NCI-H146 treated with DMSO at 0.1 percent for 48 hours (cell line): Measurements from ENCODE around the gene IER2.
"Not testable (repeated sequence)": the region's sequence is repeated elsewhere in the genome, so short reads cannot be mapped to it uniquely, and the experiment has no call there.

ENCODE experiments used
- DNase-seq: peaks from one replicate; lab custom pipeline; 2025; ENCODE audit not compliant: unreplicated experiment; lab: John Stamatoyannopoulos, UW

The IER2 gene

DNA sequence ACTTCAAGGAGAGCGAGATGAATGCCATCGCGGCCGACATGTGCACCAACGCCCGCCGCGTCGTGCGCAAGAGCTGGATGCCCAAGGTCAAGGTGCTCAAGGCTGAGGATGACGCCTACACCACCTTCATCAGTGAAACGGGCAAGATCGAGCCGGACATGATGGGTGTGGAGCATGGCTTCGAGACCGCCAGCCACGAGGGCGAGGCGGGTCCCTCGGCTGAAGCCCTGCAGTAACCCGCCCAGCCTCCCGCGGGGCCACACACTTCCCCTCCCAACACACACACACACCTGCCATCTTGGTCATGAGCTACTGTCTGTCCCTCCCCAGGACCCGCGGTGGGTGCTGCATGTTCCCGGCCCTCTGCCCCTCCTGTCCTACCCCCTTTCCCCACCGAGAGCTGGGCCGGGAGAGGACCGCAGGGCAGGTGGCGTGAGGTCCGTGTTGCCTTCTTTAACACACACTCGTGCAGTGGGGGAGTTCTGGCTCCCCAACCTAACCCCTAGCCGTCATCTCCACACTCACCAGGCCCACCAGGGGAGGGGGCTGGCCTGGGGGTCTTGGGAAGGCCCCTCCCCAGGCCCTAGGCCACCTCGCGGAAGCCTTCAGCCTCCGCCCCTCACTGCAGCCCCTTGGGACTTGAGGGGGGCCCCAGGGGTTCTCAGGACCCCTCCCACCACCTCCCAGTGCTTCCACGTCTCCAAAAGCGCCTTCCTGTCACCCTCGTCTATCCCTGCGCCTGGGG is 11.9 kb upstream of the IER2 start:
- DNase-seq = no peak

DNA sequence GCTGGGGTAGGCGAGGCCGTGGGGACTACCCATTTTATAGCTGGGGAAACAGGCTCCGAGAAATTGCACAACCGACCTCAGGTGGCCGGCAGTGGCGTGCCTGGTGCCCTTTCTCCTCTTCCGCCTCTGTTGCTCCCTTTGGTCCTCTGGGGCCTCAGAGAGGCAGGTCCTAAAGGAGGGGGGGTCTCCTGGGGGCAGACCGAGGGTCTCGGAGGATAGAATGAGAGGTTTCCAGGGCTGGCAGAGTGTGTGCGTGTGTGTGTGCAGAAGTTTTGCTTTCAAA is 11.4 kb upstream of the IER2 start:
- no peak for DNase-seq

DNA sequence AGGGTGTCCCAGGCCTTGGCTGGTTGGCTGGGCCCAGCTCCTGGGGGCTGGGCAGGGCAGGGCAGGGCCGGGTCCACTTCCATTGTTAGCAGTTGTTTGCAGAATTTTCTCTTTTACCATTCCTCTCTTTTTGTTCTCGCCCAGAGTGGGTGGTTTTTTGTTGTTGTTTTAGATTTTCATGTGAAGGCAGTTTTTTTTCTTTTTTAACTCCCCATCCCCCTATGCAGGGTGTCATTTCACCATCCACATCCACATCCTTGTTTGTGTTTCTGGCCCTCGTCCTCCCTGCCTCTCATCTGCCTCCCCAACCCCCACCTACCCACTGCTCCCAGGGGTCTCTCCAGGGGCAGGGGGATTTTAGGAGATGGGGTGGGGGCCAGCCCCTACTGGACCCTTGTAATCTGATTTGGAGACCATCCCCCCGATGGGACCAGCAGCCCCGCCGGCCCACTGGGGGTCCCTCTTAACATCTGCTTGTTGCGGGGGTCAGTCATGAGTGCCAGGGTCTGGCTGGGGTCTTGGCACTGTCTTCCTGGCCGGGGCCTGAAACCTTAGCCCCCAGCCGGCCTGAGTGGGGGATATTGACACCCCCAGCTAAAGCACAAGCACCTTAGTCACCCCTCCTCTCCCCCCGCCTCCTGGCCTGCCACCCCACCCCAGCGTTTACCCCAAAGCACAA is 10.4 kb upstream of the IER2 start:
- no peak for DNase-seq

DNA sequence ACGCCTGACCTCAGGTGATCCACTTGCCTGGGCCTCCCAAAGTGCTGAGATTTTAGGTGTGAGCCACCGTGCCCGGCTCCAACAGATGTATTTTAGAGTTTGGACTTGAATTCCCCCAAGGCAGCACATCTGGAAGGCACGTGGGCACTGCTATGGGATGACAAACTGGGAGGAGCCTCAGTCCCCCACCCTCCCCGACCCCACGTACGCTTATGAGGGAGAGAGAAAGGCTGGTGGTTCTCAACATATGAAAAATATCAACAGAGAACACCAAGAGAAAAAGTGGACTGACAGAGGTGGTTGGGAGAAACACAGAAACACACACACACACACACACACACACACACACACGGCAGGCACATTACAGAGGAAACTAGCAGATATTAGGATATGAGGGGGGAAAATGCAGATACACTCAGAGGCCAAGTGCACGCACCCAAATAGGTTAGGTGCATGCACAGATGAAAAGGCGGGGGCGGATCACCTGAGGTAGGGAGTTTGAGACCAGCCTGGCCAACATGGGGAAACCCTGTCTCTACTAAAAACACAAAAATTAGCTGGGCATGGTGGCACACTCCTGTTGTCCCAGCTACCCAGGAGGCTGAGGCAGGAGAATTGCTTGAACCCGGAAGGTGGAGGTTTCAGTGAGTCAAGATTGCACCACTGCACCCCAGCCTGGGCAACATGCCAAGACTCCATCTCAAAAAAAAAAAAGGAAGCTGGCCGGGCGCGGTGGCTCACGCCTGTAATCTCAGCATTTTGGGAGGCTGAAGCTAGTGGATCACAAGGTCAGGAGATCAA is 3.2 kb upstream of the IER2 start:
- DNase-seq = no peak

DNA sequence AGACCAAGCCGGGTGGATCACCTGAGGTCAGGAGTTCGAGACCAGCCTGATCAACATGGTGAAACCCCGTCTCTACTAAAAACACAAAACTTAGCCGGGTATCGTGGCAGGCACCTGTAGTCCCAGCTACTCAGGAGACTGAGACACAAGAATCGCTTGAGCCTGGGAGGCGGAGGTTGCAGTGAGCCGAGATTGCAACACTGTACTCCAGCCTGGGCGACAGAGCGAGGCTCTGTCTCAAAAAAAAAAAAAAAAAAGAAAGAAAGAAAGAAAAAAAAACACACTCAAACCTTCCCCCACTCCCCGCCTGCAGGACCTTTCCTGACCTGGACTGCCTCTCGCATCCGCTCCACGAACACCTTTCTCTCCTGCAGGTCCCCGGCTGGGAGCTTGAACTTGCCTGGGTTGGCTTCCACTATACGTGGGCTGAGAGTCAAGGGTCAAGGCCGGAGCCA is 1.0 kb upstream of the IER2 start:
- not testable (repeated sequence) for DNase-seq

DNA sequence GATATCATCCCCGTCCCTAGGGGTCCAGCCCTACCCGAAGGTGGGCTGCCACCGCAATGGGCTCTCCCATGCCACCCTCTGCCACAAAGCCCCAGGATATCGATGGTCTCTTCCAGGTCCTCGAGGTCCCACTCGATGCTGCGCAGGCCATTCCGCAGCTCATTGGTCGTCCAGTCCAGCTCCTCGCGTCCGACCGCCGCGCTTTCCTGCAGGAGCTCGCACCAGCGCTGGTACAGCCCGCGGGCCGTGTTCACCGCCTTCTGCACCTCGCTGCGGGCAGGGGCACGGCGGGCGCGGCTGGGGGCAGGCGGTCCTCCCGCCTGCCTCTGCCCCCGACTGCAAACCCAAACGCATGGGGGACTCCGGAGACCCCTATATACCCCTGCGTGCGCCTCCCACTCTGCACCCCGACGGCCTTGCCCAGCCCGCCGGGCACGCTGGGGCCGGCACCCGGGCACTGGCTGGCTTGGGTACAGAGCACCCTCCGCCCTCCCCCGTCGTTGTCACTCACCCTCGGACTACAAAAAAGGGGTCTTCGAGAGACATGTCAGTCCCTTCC is 504 bp upstream of the IER2 start:
- peak; percentile 58 for DNase-seq

DNA sequence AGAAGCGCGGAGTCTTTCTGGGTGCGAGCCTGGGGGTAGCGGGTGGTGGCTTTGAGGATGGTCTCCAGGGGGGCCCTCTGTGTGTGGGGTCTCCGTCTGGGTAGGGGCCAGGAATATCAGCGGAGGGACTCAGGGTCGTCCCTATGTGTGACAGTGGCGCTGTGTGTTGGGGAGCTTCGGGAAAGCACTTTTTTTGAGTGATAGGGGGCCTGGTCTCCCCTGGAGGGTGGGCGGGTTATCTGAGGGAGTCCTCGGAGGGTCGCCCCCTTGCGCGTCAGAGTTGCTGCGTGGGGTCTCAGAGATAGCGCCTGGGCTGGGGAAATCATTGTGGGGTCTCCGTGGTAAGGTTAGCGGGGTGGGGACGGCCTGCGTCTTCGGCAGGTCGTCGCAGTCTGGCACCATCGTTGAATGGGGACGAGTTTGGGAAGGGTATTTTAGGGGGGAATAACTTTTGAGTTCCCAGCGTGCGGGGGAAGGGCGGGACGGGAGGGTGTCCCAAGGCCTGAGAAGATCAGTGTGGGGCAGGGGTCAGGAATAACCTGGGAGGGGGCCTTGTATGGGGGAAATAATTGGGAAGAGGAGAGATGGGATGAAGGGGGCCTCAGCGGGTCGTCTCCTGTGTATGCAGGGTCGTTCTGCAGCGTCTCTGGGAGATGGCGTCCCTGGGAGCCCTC is 857 bp downstream of the IER2 start:
- DNase-seq = no peak

DNA sequence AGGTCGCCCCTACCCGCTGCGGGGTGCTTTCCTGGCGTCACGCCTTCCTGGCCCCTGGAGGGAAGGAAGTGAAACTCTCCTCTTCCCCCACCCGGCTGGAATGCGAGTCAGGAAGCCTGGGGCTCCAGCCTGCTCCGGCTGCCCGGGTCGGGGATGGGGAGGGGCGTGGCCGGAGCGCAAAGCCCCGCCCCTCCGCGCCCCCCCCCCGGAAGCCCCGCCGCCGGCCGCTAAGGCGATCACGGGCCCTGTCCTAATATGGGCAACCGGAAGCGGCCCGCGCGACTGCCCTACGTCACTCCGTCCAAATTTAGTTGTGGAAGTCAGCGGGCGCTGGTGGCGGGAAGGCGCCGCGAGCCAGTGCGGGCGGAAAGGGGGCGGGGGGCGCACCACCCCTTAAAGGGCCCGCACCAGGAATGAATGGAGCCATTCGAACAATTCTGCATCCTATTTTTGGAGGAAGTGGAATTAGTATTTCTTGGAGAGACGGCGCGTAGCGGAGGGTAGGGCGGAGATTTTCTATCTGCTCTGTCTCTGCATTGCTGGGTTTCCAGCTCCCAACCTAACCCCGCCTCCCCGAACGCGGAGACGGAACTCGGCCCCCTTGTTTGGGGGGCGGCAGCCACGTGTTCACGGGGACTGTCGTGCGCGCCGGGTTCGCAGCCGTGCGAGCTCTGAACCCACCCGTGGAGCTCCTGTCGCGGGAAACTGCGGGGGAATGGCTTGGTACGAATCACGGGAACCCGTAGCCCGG is 1.6 kb downstream of the IER2 start:
- DNase-seq = peak; percentile 99

DNA sequence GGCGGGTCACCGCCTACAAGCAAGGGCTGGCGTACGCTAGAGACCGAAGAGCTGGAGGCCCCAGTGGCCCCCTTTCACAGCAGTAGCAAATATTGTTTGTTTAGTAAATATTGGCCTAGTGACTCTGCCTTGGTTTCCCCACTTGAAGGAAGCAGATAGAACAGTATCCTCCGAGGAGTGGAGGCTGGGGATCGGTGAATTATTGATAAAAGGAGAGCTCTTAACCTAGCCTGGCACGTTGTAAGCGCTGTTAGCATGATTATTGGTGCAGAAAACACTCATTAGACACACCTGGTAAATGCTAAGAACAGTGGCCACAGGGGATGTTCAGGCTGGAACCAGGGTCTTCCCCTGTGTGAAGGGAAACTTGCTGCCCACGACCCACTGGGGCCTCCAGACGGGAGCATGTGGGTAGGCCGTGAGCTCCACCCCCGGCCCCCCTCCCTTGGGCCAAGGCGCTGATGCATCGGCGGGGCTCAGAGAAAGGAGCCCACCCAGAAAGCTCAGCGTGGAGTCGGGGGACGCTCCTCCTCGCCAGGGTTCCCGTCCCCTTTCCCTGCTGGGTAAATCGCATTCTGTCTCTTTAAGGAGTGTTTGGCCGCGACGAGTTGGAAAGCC is 2.3 kb downstream of the IER2 start:
- peak; percentile 68 for DNase-seq

DNA sequence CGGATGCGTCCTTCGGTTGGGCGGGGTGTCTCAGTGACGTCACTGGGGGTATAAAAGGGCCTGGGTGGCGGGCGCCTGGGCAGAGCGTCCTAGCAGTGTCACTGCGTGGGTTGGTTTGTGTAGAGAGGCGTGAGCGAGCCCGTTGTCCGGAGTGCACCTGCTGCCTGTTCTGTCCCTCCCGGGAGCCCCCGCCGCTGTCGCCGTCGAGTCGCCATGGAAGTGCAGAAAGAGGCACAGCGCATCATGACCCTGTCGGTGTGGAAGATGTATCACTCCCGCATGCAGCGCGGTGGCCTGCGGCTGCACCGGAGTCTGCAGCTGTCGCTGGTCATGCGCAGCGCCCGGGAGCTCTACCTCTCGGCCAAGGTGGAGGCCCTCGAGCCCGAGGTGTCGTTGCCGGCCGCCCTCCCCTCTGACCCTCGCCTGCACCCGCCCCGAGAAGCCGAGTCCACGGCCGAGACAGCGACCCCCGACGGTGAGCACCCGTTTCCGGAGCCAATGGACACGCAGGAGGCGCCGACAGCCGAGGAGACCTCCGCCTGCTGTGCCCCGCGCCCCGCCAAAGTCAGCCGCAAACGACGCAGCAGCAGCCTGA is 2.9 kb downstream of the IER2 start:
- DNase-seq = peak; percentile 96

DNA sequence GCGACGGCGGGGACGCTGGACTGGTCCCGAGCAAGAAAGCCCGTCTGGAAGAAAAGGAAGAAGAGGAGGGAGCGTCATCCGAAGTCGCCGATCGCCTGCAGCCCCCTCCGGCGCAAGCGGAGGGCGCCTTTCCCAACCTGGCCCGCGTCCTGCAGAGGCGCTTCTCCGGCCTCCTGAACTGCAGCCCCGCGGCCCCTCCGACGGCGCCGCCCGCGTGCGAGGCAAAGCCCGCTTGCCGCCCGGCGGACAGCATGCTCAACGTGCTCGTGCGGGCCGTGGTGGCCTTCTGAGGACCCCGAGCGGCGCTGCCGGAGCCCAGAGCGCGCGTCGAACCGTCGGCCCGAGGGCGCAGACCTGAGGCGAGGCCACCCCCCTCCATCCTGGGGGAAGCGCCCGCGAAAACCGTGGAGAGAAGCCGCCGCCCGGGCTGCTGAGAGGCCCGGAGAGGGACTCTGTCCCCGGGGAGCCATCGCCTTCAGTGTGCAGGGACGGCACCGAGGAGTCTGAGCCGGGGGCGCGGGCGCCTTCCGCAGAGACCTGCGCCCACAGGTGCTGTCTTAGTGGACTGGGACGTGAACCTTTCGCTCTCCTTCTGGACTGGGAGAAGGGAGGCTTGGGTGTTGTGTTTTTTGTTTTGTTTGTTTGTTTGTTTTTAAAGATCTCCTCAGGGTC is 3.5 kb downstream of the IER2 start:
- DNase-seq = no peak

DNA sequence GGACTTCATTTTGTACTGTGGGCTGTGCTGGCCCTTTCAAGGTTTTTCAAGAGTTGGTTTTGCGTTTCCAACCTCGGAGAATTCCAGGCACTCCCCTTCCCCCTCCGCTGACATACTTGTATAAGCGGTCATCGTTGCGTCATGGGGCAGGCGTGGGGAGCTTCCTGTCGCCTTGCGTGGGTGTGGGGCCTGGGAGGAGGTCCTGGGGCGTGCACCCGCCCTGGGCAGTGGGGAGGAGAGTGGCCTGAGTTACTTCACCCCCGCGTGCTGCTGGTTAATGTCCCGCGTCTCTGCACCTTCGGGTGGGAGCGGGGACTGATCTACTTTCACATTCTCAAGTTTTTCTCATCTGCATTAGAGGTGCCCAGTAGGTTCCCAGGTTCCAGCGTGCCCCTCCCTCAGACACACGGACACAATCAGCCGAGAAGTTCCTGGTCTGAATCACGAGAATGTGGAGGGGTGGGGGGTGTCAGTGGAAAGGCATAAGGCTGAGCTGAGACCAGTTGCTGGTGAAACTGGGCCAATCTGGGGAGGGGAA is 4.1 kb downstream of the IER2 start:
- DNase-seq = peak; percentile 38

DNA sequence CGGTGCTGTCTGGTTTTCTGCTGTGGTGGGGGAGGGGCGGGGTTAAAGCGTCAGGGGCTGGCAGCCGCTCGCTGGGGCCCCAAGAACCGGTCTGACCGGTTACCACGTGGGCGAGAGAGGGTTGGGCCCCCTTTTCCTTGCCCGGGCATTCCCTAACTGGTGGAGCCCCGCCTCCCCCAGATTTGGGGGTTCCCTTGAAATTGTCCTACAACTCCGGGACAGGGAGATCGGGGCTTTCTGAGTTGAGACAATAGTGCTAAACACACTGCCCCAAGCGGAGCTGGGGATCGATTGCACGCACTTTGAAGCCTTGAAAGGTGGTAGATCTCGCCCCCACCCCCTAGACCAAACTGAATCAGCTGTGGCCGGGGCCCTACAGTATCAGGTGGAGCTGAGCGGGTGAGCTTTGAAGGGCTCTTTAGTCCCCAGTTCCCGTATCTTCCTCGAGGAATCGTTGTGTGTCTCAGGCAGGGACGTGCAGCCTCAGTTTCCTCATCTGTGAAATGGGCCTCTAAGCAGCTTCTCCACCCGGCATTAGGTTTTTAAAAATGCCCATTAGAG is 4.8 kb downstream of the IER2 start:
- peak; percentile 33 for DNase-seq

DNA sequence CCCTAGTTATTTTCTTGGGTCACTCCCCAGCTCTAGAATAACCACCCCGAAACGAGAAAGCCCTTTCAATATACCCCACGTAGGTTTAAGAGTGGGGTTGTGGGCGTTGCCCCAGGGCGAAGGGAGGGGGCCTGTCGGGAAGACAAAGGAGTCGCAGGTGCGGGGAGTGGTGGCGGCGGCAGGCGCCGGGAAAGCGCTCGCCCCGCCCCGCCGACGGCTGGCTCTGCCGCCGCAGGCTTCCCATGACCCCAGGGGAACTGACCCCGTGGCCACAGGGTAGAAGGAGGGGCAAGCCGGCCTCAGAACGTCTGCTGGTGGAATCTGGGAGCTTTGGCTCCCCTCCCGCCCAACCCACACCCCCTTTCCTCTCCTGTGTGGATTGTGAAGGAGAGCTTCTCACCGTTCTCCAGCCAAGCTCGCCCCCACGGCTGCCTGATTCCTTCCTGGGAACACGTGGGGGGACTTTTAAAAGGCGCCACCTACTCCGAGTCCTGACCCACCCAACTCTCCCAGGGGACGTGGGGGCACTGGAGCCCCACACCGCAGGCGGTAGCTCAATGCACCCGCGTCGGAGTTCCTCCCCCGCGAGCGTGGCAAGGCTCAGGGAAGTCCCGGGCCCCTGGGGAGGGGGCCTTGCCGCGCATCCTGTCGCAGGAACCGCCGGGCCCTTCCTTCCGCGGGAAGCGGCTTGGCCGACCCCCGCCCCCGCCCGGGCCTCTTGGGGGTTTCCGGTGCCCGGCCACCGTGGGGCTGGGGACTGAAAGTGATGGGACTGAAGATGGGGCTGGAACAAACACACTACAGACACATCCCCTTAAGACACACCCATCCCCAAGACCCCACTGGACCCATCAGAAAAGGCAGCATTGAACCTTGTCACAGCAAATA is 5.5 kb downstream of the IER2 start:
- peak; percentile 42 for DNase-seq

DNA sequence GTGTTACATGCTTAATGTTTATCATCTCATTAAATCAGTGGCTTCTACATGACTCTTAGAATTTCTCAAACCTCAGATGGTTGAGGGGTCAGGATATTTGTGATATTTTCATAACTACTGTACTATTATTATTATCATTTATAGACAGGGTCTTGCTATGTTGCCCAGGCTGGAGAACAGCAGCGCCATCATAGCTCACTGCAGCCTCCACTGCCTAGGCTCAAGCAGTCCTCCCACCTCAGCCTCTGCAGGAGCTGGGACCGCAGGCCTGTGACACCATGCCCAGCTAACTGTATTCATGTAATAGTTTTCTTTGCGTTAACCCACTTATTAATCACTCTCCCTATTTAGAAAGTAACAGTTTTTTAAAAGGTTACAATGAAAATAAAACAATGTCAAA is 9.5 kb downstream of the IER2 start:
- DNase-seq = no peak

DNA sequence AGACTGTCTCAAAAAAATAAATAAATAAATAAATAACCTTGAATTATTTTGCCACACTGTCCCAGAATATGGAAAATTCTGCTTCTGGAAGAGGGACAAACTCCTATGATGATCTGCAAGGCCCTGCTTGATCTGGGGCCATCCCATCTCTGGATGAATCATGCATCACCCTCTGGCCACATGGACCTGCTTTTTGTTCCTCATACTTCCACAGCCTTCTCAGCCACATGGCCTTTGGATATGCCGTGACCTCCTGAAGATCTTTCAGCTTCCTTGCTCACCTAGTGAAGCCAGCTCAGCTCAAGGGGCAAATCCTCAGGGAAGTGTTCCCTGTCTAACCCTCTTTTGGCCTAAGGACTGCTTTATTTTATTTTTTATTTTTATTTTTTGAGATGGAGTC is 10.3 kb downstream of the IER2 start:
- DNase-seq = no peak
